HepG2 (cell line): ENCODE results near the gene PCBP4. TPM values are rescaled to one million over a fixed set of nuclear protein-coding genes. Genes with fewer than 3 reads are reported as not detected.

Experiments
- CBX5 ChIP-seq: sonication (generic); formaldehyde crosslinking; IDR thresholded peaks from 2 replicates; pipeline ENCODE4 v1.4.0; 2020; ENCODE audit warnings: missing genetic modification reagents, borderline replicate concordance
- LCORL ChIP-seq, 2 experiments: fragments of 450-650 bp in 1 of 2; sonication (generic) in 1 of 2; formaldehyde crosslinking in 1 of 2; IDR thresholded peaks; 2 replicates each; pipeline versions ENCODE4 v1.5.0 to v1.6.1; 2017 to 2020; ENCODE audit warnings: antibody characterized with exemption in 1 of 2, missing genetic modification reagents in 1 of 2
- PLRG1 ChIP-seq: fragments of 450-650 bp; conservative IDR thresholded peaks from 2 replicates; pipeline ENCODE4 v1.6.1; 2016
- SAFB2 ChIP-seq: sonication (generic); formaldehyde crosslinking; IDR thresholded peaks from 2 replicates; pipeline ENCODE4 v1.5.1; 2020; ENCODE audit warnings: missing genetic modification reagents, low read depth, mild to moderate bottlenecking, borderline replicate concordance
- SMARCE1 ChIP-seq: fragments of 450-650 bp; IDR thresholded peaks from 2 replicates; pipeline ENCODE4 v1.6.1; 2017; ENCODE audit warnings: borderline replicate concordance
- SOX13 ChIP-seq, 3 experiments: fragments of 450-650 bp in 1 of 3; sonication (generic) in 1 of 3; formaldehyde crosslinking in 1 of 3; IDR thresholded peaks in 2 of 3; conservative IDR thresholded peaks in 1 of 3; 2 replicates each; pipeline versions ENCODE4 v1.5.0 to v1.6.1; 2016 to 2020; ENCODE audit warnings: antibody characterized with exemption in 1 of 3, mild to moderate bottlenecking in 1 of 3, missing compliant biosample characterization in 1 of 3, missing genetic modification reagents in 1 of 3, moderate library complexity in 1 of 3
- ZMYM4 ChIP-seq: sonication (generic); formaldehyde crosslinking; IDR thresholded peaks from 2 replicates; pipeline ENCODE4 v1.8.1; 2023; ENCODE audit warnings: mild to moderate bottlenecking, missing genetic modification reagents
- ZNF121 ChIP-seq: sonication (generic); formaldehyde crosslinking; IDR thresholded peaks from 2 replicates; pipeline ENCODE4 v1.5.0; 2020; ENCODE audit warnings: mild to moderate bottlenecking, missing genetic modification reagents
- ZNF333 ChIP-seq: sonication (generic); formaldehyde crosslinking; IDR thresholded peaks from 2 replicates; pipeline ENCODE4 v1.4.0; 2020; ENCODE audit warnings: mild to moderate bottlenecking, missing genetic modification reagents, borderline replicate concordance
- ZNF790 ChIP-seq: sonication (generic); formaldehyde crosslinking; IDR thresholded peaks from 2 replicates; pipeline ENCODE4 v1.8.0; 2022; ENCODE audit warnings: missing genetic modification reagents, mild to moderate bottlenecking, borderline replicate concordance
- ZNF850 ChIP-seq: sonication (generic); formaldehyde crosslinking; conservative IDR thresholded peaks from 2 replicates; pipeline ENCODE4 v1.9.0; 2021; ENCODE audit warnings: mild to moderate bottlenecking, missing genetic modification reagents
- polyA plus RNA-seq, 8 experiments: library from polyadenylated mRNA; depleted of rRNA in 3 of 8; stranded (reverse) in 7 of 8; unstranded in 1 of 8; fragments of >200 nt; fragmentation: Illumina TruSeq in 4 of 8; extraction: Trizol in 4 of 8; gene quantifications; 2 replicates each; pipeline versions ENCODE4 v1.2.1 to v1.2.3, GENCODE V29; 2011 to 2016; ENCODE audit warnings: low read depth in 4 of 8, missing spikeins in 1 of 8, mixed read lengths in 1 of 8; ENCODE audit not compliant: insufficient read depth in 1 of 8
- total RNA-seq, 5 experiments: library from RNA; depleted of rRNA; stranded (reverse); fragments of >200 nt; fragmentation: Illumina TruSeq; extraction: Trizol; gene quantifications; 2 replicates each; pipeline ENCODE4 v1.2.3, GENCODE V29; 2016; ENCODE audit warnings: low read depth in 1 of 5
- TF ChIP-seq, protein P1 (sequence below): sonication (generic); formaldehyde crosslinking; IDR thresholded peaks from 2 replicates; pipeline ENCODE4 v1.5.0; 2020; ENCODE audit warnings: mild to moderate bottlenecking, missing genetic modification reagents, borderline replicate concordance
- TF ChIP-seq, protein P2 (sequence below): sonication (generic); formaldehyde crosslinking; IDR thresholded peaks from 2 replicates; pipeline ENCODE4 v1.4.0; 2020; ENCODE audit warnings: missing genetic modification reagents
- TF ChIP-seq, protein P3 (sequence below): IDR thresholded peaks from 2 replicates; pipeline ENCODE4 v1.6.1; 2016; ENCODE audit warnings: control low read depth

The PCBP4 gene
- total and polyA plus RNA-seq, 2 of the 13 experiments (the other 11 are each of a cell fraction or from before 2014, with no cell fraction given): 36.8 to 51.3 TPM

DNA sequence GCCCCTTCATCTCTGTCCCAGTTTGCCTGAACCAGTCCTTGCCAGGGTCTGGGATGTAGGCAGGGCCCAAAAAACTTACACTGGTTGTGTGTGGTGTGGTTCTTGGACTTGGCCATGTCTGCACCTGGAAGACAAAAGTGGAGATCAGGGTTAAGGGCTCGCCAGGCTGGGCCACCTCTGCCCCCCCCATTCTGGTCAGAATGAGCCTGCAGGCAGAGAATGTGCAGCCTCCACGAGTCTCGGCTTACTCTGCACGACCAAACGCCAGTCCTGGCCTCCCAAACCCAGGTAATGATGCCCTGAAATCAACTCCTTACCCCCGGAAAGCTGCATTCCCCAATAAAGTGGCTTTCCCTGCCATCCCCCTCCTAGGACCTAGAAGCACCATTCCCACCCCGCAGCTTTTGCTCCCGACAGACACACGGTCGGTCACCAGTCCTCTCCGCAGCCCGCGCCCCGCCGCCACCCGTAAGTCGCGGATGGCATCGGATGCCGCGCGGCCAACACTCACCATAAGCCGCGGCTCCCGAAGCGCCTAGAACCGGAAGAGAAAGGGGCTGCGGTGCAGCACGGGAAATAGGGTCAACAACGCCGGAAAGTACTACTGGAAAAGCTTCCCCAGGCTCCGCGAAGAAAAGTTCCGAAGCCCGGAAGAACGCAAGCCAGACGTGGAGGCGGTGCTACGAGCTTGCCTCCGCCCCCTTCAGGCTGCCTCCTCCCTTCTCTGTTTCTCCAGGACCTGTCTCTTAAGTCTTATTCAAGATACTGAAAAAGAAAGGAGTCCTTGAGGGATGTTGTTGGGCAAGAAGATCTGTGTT lies 28.3 kb upstream of the PCBP4 start, which contains the start of gene RPL29 (continued):
- TF ChIP-seq, protein P1, sequence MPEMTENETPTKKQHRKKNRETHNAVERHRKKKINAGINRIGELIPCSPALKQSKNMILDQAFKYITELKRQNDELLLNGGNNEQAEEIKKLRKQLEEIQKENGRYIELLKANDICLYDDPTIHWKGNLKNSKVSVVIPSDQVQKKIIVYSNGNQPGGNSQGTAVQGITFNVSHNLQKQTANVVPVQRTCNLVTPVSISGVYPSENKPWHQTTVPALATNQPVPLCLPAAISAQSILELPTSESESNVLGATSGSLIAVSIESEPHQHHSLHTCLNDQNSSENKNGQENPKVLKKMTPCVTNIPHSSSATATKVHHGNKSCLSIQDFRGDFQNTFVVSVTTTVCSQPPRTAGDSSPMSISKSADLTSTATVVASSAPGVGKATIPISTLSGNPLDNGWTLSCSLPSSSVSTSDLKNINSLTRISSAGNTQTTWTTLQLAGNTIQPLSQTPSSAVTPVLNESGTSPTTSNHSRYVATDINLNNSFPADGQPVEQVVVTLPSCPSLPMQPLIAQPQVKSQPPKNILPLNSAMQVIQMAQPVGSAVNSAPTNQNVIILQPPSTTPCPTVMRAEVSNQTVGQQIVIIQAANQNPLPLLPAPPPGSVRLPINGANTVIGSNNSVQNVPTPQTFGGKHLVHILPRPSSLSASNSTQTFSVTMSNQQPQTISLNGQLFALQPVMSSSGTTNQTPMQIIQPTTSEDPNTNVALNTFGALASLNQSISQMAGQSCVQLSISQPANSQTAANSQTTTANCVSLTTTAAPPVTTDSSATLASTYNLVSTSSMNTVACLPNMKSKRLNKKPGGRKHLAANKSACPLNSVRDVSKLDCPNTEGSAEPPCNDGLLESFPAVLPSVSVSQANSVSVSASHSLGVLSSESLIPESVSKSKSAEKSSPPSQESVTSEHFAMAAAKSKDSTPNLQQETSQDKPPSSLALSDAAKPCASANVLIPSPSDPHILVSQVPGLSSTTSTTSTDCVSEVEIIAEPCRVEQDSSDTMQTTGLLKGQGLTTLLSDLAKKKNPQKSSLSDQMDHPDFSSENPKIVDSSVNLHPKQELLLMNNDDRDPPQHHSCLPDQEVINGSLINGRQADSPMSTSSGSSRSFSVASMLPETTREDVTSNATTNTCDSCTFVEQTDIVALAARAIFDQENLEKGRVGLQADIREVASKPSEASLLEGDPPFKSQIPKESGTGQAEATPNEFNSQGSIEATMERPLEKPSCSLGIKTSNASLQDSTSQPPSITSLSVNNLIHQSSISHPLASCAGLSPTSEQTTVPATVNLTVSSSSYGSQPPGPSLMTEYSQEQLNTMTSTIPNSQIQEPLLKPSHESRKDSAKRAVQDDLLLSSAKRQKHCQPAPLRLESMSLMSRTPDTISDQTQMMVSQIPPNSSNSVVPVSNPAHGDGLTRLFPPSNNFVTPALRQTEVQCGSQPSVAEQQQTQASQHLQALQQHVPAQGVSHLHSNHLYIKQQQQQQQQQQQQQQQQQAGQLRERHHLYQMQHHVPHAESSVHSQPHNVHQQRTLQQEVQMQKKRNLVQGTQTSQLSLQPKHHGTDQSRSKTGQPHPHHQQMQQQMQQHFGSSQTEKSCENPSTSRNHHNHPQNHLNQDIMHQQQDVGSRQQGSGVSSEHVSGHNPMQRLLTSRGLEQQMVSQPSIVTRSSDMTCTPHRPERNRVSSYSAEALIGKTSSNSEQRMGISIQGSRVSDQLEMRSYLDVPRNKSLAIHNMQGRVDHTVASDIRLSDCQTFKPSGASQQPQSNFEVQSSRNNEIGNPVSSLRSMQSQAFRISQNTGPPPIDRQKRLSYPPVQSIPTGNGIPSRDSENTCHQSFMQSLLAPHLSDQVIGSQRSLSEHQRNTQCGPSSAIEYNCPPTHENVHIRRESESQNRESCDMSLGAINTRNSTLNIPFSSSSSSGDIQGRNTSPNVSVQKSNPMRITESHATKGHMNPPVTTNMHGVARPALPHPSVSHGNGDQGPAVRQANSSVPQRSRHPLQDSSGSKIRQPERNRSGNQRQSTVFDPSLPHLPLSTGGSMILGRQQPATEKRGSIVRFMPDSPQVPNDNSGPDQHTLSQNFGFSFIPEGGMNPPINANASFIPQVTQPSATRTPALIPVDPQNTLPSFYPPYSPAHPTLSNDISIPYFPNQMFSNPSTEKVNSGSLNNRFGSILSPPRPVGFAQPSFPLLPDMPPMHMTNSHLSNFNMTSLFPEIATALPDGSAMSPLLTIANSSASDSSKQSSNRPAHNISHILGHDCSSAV (CRISPR knock-in tag): peak; percentile 83; the same call in 1 of the 2 replicates
- TF ChIP-seq, protein P2, sequence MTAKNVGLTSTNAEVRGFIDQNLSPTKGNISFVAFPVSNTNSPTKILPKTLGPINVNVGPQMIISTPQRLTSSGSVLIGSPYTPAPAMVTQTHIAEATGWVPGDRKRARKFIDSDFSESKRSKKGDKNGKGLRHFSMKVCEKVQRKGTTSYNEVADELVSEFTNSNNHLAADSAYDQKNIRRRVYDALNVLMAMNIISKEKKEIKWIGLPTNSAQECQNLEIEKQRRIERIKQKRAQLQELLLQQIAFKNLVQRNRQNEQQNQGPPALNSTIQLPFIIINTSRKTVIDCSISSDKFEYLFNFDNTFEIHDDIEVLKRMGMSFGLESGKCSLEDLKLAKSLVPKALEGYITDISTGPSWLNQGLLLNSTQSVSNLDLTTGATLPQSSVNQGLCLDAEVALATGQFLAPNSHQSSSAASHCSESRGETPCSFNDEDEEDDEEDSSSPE (CRISPR knock-in tag): peak; percentile 71
- TF ChIP-seq, protein P3, sequence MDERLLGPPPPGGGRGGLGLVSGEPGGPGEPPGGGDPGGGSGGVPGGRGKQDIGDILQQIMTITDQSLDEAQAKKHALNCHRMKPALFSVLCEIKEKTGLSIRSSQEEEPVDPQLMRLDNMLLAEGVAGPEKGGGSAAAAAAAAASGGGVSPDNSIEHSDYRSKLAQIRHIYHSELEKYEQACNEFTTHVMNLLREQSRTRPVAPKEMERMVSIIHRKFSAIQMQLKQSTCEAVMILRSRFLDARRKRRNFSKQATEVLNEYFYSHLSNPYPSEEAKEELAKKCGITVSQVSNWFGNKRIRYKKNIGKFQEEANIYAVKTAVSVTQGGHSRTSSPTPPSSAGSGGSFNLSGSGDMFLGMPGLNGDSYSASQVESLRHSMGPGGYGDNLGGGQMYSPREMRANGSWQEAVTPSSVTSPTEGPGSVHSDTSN (CRISPR knock-in tag): no peak
- TF ChIP-seq SMARCE1 (no peak), ZNF121 (CRISPR knock-in tag) (no peak), ZNF333 (CRISPR knock-in tag) (0 out of 2 replicates have a peak, but pooled peaks have one; percentile 26), CBX5 (CRISPR knock-in tag) (peak; percentile 85; the same call in 1 of the 2 replicates), ZMYM4 (CRISPR knock-in tag) (peak; percentile 83; the same call in 1 of the 2 replicates), PLRG1 (no peak), SOX13 (IDR thresholded peaks at IDR 0.05) (no peak), SOX13 (CRISPR knock-in tag; conservative IDR thresholded peaks at IDR 0.05 in 1 of 2, IDR thresholded peaks at IDR 0.05 in 1 of 2) (peak in 1 of 2 experiments; percentile 62; a peak in 2 of 4 replicates), ZNF850 (CRISPR knock-in tag) (no peak), LCORL (IDR thresholded peaks at IDR 0.05) (no peak), LCORL (CRISPR knock-in tag; IDR thresholded peaks at IDR 0.05) (peak; percentile 13; the same call in 1 of the 2 replicates), SAFB2 (CRISPR knock-in tag) (peak; percentile 41; the same call in 1 of the 2 replicates), ZNF790 (CRISPR knock-in tag) (no peak; the same call in 1 of the 2 replicates)
